ENCODE measurements around the gene HSFX1.
A peak's percentile ranks its signal among the peaks of the same experiment; 100 is the strongest.

HSFX1 gene

DNA sequence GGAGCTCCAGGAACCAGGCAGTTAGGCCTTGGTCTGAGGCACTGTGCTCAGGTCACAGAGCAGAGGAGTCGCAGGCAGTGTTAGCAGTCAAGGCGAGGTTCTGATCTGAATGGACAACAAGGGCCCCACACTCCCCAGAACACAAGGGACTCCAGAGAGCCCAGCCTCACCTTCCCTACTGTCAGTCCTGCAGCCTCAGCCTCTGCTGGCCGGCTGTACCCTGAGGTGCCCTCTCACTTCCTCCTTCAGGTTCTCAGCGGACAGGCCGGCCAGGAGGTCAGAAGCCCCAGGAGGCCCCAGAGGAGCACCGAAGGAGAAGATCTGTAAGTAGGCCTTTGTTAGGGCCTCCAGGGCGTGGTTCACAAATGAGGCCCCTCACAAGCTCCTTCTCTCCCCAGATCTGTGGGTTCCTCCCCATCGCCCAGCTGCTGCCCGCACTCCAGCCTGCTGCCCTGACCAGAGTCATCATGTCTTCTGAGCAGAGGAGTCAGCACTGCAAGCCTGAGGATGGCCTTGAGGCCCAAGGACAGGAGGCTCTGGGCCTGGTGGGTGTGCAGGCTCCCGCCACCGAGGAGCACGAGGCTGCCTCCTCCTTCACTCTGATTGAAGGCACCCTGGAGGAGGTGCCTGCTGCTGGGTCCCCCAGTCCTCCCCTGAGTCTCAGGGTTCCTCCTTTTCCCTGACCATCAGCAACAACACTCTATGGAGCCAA is 34.0 kb downstream of the HSFX1 start:
- FAIRE-seq = no peak
- no peak for TF ChIP-seq PAX5 (IDR thresholded peaks at IDR 0.05; ENCODE audit: insufficient read depth, low read length, severe bottlenecking)
- TF ChIP-seq POLR2A (IDR thresholded peaks at IDR 0.05; ENCODE audit: low read depth, low read length) = no peak
- TF ChIP-seq SPI1 (IDR thresholded peaks at IDR 0.05; ENCODE audit: low read depth, low read length) = peak; percentile 27; the same call in 1 of the 2 replicates
- TF ChIP-seq POU2F2 (IDR thresholded peaks at IDR 0.05; ENCODE audit: low read depth, low read length) = no peak
- TF ChIP-seq TAF1 (IDR thresholded peaks at IDR 0.05; ENCODE audit: low read depth, low read length) = no peak
- no peak for TF ChIP-seq POLR2AphosphoS5 (IDR thresholded peaks at IDR 0.05; ENCODE audit: low read depth, low read length)
- no peak for DNase-seq (ENCODE audit: insufficient read length, low spot score)

DNA sequence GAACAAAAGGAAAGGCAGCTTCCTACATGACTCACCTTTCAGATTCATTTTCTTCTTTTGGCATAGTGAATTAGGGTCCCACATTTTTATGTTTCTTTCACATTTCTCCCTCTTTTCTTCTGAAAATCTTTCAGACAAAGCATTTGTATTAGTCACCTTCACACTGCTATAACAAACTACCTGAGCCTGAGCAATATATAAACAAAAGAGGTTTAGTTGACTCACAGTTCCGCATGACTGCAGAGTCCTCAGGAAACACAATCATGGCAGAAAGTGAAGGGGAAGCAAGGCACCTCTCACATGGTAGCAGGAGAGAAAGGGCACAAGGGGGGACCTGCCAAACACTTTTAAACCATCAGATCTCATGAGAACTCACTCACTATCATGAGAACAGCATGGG is 44.8 kb downstream of the HSFX1 start:
- FAIRE-seq (no peak), DNase-seq (ENCODE audit: insufficient read length, low spot score) (no peak)
- no peak for TF ChIP-seq PAX5 (IDR thresholded peaks at IDR 0.05; ENCODE audit: insufficient read depth, low read length, severe bottlenecking)
- no peak for TF ChIP-seq SPI1 (IDR thresholded peaks at IDR 0.05; ENCODE audit: low read depth, low read length)
- TF ChIP-seq POU2F2 (IDR thresholded peaks at IDR 0.05; ENCODE audit: low read depth, low read length) = no peak
- TF ChIP-seq POLR2AphosphoS5 (IDR thresholded peaks at IDR 0.05; ENCODE audit: low read depth, low read length) = no peak
- TF ChIP-seq POLR2A (IDR thresholded peaks at IDR 0.05; ENCODE audit: low read depth, low read length) = no peak
- no peak for TF ChIP-seq TAF1 (IDR thresholded peaks at IDR 0.05; ENCODE audit: low read depth, low read length)

DNA sequence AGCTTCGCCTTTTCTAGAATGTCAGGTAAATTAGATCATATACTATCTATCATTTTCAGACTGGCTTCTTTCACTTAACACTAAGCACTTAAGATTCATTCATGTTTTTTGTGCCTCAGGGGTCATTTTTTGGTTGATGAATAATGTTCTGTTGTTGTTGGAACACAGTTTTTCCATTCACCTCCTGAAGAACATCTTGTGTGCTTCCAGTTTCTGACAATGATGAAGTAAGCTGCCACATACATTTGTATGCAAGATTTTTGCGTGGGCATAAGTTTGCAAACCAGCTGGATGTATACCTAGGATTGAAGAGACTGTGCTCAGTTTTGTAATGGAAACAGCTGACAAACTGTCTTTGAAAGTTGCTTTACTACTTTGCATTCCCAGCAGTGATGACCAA is 45.5 kb downstream of the HSFX1 start:
- DNase-seq (ENCODE audit: insufficient read length, low spot score) (no peak), FAIRE-seq (no peak)
- TF ChIP-seq TAF1 (IDR thresholded peaks at IDR 0.05; ENCODE audit: low read depth, low read length) (no peak), POLR2AphosphoS5 (IDR thresholded peaks at IDR 0.05; ENCODE audit: low read depth, low read length) (no peak), POLR2A (IDR thresholded peaks at IDR 0.05; ENCODE audit: low read depth, low read length) (no peak), POU2F2 (IDR thresholded peaks at IDR 0.05; ENCODE audit: low read depth, low read length) (no peak), PAX5 (IDR thresholded peaks at IDR 0.05; ENCODE audit: insufficient read depth, low read length, severe bottlenecking) (no peak)

DNA sequence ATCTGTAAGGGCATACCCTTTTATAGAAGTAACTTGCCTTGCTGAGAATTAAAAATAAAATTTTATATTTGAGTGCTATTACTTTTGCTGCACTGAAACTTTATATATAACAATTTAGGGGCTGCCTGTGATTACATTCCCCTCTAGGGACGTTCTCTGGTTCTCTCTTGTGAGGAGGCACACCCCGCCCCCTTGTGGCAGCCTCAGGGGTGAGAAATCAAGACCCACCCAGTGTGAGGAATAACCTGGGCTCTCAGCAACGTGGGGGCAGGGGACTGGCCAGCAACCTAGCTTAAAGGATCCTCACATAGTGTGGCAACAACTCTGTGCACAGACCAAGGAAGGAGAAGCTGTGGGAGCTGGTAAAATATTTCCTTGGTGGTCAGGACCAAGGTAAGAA is 51.6 kb downstream of the HSFX1 start:
- FAIRE-seq = no peak
- DNase-seq (ENCODE audit: insufficient read length, low spot score) = no peak
- no peak for TF ChIP-seq POLR2A (IDR thresholded peaks at IDR 0.05; ENCODE audit: low read depth, low read length)

All from GM12891 (cell line).